Lung (tissue), 12 donors: ENCODE measurements around the gene RGS7. TPM values are rescaled to one million over a fixed set of nuclear protein-coding genes. Genes with fewer than 3 reads are reported as not detected.

Experiments
- ATAC-seq: fragments of 200-7000 bp; cut with Tn5 transposase; one replicate; pipeline ENCODE4 v1.9.1; 2020; ENCODE audit warnings: moderate number of reproducible peaks; ENCODE audit not compliant: insufficient read depth, low FRiP score
- DNase-seq, 3 donors: peaks; one replicate each; pipeline ENCODE4 v3.0.0-alpha.2; 2013 to 2017
- H3K27ac ChIP-seq, 2 donors: one replicate each; pipeline ENCODE4 v1.5.1; 2013; ENCODE audit warnings: mild to moderate bottlenecking in 2 of 2, moderate library complexity in 2 of 2, control low read depth in 1 of 2, inconsistent platforms in 1 of 2, low read depth in 1 of 2, low read length in 1 of 2
- H3K27me3 ChIP-seq, 3 donors: one replicate each; pipeline ENCODE4 v1.5.1; 2013; ENCODE audit warnings: low read length in 2 of 3; ENCODE audit not compliant: control insufficient read depth in 3 of 3, insufficient read depth in 3 of 3
- H3K36me3 ChIP-seq, 4 donors: one replicate each; pipeline ENCODE4 v1.5.1; 2013; ENCODE audit warnings: low read length in 4 of 4, mild to moderate bottlenecking in 1 of 4, moderate library complexity in 1 of 4; ENCODE audit not compliant: control insufficient read depth in 4 of 4, insufficient read depth in 4 of 4
- H3K4me1 ChIP-seq, 5 donors: one replicate each; pipeline ENCODE4 v1.5.1; 2013; ENCODE audit warnings: low read length in 5 of 5, mild to moderate bottlenecking in 2 of 5, moderate library complexity in 1 of 5; ENCODE audit not compliant: control insufficient read depth in 5 of 5, insufficient read depth in 5 of 5
- H3K4me3 ChIP-seq: one replicate; pipeline ENCODE4 v1.5.1; 2013; ENCODE audit warnings: mild to moderate bottlenecking, control low read depth, moderate library complexity
- H3K9ac ChIP-seq, 2 donors: one replicate each; pipeline ENCODE4 v1.5.1; 2013; ENCODE audit warnings: low read length in 2 of 2, control low read depth in 1 of 2; ENCODE audit not compliant: insufficient read depth in 1 of 2
- H3K9me3 ChIP-seq, 4 donors: one replicate each; pipeline ENCODE4 v1.5.1; 2013; ENCODE audit warnings: low read length in 3 of 4, mild to moderate bottlenecking in 1 of 4, moderate library complexity in 1 of 4; ENCODE audit not compliant: control insufficient read depth in 4 of 4, insufficient read depth in 3 of 4
- WGBS, 2 donors: extraction: QIAGEN DNeasy Blood & Tissue Kit; methylation state at CpG; one replicate each; pipeline ENCODE4 v1.1.7; 2013; 5-methylcytosine and 5-hydroxymethylcytosine counted together
- polyA plus RNA-seq, 2 donors: library from polyadenylated mRNA; stranded (reverse); fragments of 200-250 nt; gene quantifications; one replicate each; pipeline ENCODE4 v1.2.1, GENCODE V29; 2013
- total RNA-seq, 2 donors: library from RNA; depleted of rRNA in 1 of 2; stranded (reverse); fragments of >200 nt in 1 of 2; gene quantifications; one replicate each; pipeline ENCODE4 v1.2.1, GENCODE V29; 2014 to 2021
- TF ChIP-seq, protein P1 (sequence below): IDR thresholded peaks from 2 replicates; pipeline ENCODE4 v1.5.1; 2012; ENCODE audit warnings: mild to moderate bottlenecking; ENCODE audit errors: control extremely low read depth, extremely low read depth
- donor health status: control.
- donor health status: control.
- donor health status: Bipolar disorder and iron deficiency.
- donor health status: healthy.
- donor health status: DM: yes; HTN: yes; CAD: no.

The RGS7 gene
- total and polyA plus RNA-seq, 4 donors = 0.06 to 0.25 (median 0.08) TPM; not detected in 1

DNA sequence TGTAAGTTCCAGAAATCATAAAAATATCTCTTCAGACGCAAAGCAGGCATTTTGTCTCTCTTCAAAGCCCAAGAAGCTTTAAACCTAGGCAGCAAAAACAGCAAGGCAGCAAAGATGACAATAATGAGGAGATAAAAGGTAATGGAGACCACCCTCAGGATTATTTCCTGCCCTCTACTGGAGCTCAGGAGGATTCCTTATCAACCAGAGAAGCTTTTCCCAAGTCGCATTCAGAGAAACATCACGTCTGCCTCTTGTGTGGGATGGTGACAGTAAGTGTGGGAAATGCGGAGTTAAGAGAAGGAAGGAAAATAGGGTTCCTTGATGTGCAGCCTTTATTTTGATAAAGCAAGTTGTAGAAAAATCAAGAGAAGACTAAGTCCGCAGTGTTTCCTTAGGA is 365.8 kb downstream of the RGS7 start:
- Histone ChIP-seq H3K36me3 (no peaks in the 10 kb centered on the region), H3K27me3 (no peaks in the 10 kb centered on the region), H3K4me3 (no peak overlapping the region), H3K27ac (no peak overlapping the region), H3K9ac (no peak overlapping the region), H3K4me1 (no peaks in the 10 kb centered on the region), H3K9me3 (no peaks in the 10 kb centered on the region)
- TF ChIP-seq, protein P1, sequence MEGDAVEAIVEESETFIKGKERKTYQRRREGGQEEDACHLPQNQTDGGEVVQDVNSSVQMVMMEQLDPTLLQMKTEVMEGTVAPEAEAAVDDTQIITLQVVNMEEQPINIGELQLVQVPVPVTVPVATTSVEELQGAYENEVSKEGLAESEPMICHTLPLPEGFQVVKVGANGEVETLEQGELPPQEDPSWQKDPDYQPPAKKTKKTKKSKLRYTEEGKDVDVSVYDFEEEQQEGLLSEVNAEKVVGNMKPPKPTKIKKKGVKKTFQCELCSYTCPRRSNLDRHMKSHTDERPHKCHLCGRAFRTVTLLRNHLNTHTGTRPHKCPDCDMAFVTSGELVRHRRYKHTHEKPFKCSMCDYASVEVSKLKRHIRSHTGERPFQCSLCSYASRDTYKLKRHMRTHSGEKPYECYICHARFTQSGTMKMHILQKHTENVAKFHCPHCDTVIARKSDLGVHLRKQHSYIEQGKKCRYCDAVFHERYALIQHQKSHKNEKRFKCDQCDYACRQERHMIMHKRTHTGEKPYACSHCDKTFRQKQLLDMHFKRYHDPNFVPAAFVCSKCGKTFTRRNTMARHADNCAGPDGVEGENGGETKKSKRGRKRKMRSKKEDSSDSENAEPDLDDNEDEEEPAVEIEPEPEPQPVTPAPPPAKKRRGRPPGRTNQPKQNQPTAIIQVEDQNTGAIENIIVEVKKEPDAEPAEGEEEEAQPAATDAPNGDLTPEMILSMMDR = no peak
- ATAC-seq (no peak), DNase-seq (no peak)
- WGBS, 2 donors = 75 to 79% methylated on average over 5 of the region's 5 CpGs

DNA sequence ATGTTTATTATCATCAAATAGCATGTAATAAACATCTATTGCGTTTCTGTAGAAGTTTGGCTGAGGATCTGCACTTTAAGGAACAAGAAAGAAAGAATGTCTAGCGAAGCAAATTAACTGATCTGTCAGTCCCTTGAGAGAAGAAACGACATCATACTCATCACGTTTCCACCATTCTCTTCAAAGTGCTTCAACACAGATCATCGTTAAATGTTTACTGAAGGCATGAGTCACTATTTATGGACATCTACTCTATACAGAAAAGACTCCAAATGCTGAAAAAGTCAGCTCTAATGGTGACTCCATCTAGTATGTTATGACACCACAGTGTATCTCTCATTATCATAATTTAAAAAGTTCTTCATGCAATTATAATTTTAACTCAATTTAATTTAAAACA is 369.1 kb downstream of the RGS7 start:
- Histone ChIP-seq H3K27me3 (no peaks in the 10 kb centered on the region), H3K9me3 (no peaks in the 10 kb centered on the region), H3K27ac (no peak overlapping the region), H3K4me3 (no peak overlapping the region), H3K9ac (no peak overlapping the region), H3K36me3 (no peaks in the 10 kb centered on the region), H3K4me1 (no peaks in the 10 kb centered on the region)
- DNase-seq = no peak
- TF ChIP-seq, protein P1 = no peak
- ATAC-seq = no peak
- WGBS, 2 donors = 75 to 85% methylated on average over 5 of the region's 5 CpGs

DNA sequence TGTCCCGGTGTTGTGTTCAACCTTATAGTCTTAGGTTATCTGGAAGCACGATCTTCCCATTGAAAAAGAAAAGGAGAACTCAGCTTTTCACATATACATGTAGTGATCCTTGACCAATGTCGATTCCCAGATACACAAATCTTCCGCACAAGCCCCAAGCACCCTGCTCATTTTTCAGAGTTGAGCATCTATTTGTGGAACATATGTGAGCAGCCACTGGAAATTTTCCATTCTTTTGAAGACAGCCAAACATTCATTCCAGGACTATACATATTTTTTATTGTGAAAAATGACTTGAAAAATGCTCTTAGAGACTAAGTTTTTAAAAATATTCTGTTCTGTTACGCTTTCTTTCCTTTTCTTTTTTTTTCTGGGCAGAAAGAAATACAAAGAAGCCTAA is 371.9 kb downstream of the RGS7 start:
- H3K4me1 ChIP-seq = no peaks in the 10 kb centered on the region
- ATAC-seq (no peak), DNase-seq (no peak)
- no peak overlapping the region for H3K9ac ChIP-seq
- 85 to 89% methylated on average over 5 of the region's 5 CpGs for WGBS, 2 donors
- TF ChIP-seq, protein P1 = no peak
- H3K9me3 ChIP-seq = no peaks in the 10 kb centered on the region
- H3K4me3 ChIP-seq = no peak overlapping the region
- no peaks in the 10 kb centered on the region for H3K27me3 ChIP-seq
- H3K36me3 ChIP-seq = no peaks in the 10 kb centered on the region
- no peak overlapping the region for H3K27ac ChIP-seq

DNA sequence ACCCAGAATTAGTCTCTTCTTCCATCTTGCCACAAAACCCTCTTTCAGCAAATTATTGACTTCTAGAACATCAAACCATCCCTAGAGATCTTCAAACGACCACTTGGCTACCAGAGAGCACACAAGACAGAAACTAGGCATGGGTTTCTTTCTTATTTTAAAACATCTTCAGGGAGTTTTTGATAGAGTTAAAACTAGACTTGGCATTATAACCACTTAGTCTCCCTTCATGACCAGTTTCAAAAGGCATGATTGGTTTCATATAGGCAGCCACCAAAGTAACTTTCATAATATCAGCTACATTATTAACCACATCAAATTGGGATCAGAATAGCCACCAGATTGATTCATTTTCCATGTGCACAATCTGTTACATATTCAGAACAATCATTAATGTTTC is 376.7 kb downstream of the RGS7 start:
- H3K27me3 ChIP-seq = no peaks in the 10 kb centered on the region
- H3K9me3 ChIP-seq = peaks cover 0 to 5% (median under 1%) of the 10 kb centered on the region in 4 donors
- no peak for ATAC-seq
- no peak overlapping the region for H3K27ac ChIP-seq
- no peak for DNase-seq
- TF ChIP-seq, protein P1 = no peak
- H3K9ac ChIP-seq = no peak overlapping the region
- 67 to 78% methylated on average over 1 of the region's 1 CpG for WGBS, 2 donors
- no peaks in the 10 kb centered on the region for H3K36me3 ChIP-seq
- H3K4me1 ChIP-seq = no peaks in the 10 kb centered on the region
- H3K4me3 ChIP-seq = no peak overlapping the region
